ENCODE results near the gene DAPK2. TPM values are rescaled to one million over a fixed set of nuclear protein-coding genes. Genes with fewer than 3 reads are reported as not detected.

Gene DAPK2
- total and polyA plus RNA-seq, 2 of the 4 experiments (the other 2 are of a cell fraction) = 0.34 to 0.36 TPM

GRCh38 chr15:64009798-64010261 is 36.5 kb downstream of the DAPK2 start:
- H3K27ac ChIP-seq (ENCODE audit: insufficient read depth, low read length) = no peak overlapping the region
- TF ChIP-seq USF2 (IDR thresholded peaks at IDR 0.05; ENCODE audit: low read depth, low read length) = no peak
- no peak for TF ChIP-seq ELK1 (IDR thresholded peaks at IDR 0.05; ENCODE audit: borderline replicate concordance, low read depth, low read length)
- TF ChIP-seq RFX5 (IDR thresholded peaks at IDR 0.05; ENCODE audit: low read depth, low read length) = no peak
- TF ChIP-seq CEBPB (IDR thresholded peaks at IDR 0.05; ENCODE audit: low read depth, low read length) = no peak
- no peak for TF ChIP-seq BHLHE40 (IDR thresholded peaks at IDR 0.05; ENCODE audit: low read depth, low read length)
- no peak for TF ChIP-seq POLR2A (IDR thresholded peaks at IDR 0.05; ENCODE audit: low read depth, low read length)
- no peak for TF ChIP-seq RAD21 (IDR thresholded peaks at IDR 0.05; ENCODE audit: low read length)
- no peak for TF ChIP-seq SMC3 (IDR thresholded peaks at IDR 0.05; ENCODE audit: low read depth, low read length)
- no peak for TF ChIP-seq FOS (IDR thresholded peaks at IDR 0.05; ENCODE audit: low read depth, low read length)
- TF ChIP-seq MXI1 (IDR thresholded peaks at IDR 0.05; ENCODE audit: borderline replicate concordance, low read depth, low read length) = no peak
- no peak for TF ChIP-seq RCOR1 (IDR thresholded peaks at IDR 0.05; ENCODE audit: insufficient replicate concordance, low read length)
- no peak for TF ChIP-seq MAFK (IDR thresholded peaks at IDR 0.05; ENCODE audit: low read depth, low read length)
- TF ChIP-seq NFE2L2 (IDR thresholded peaks at IDR 0.05; ENCODE audit: low read depth, low read length) = no peak
- no peak for TF ChIP-seq MAZ (IDR thresholded peaks at IDR 0.05; ENCODE audit: borderline replicate concordance, low read depth, low read length)
- TF ChIP-seq CTCF (conservative IDR thresholded peaks at IDR 0.05; ENCODE audit: low read depth, low read length) = no peak
- TF ChIP-seq CHD1 (IDR thresholded peaks at IDR 0.05; ENCODE audit: low read depth, low read length) = no peak
- no peak overlapping the region for H3K23ac ChIP-seq (ENCODE audit: low read depth, low read length)
- H3K79me1 ChIP-seq (ENCODE audit: low read depth in 1 of 2, low read length in 2 of 2) = no peaks in the 10 kb centered on the region
- H4K91ac ChIP-seq (ENCODE audit: insufficient read depth, low read depth, low read length) = no peak overlapping the region
- H3K14ac ChIP-seq (replicated peaks; ENCODE audit: low read depth, low read length) = no peak overlapping the region
- H2AK9ac ChIP-seq (replicated peaks; ENCODE audit: low read depth, low read length, poor library complexity) = no peak overlapping the region
- no peaks in the 10 kb centered on the region for H3K9me3 ChIP-seq (ENCODE audit: control insufficient read depth, insufficient read depth, low read length)
- H2BK20ac ChIP-seq (ENCODE audit: low read depth, low read length) = no peak overlapping the region
- no peaks in the 10 kb centered on the region for H3K36me3 ChIP-seq (ENCODE audit: control insufficient read depth, insufficient read depth, low read length)
- ChIA-PET CTCF (interaction anchor here (0.6 kb wide), 1 partner anchor 9 kb away, joined by 5 read pairs; no protein-coding TSS in a partner anchor), POLR2A (ENCODE audit: unreplicated experiment) (no interaction called here)
- H2AFZ ChIP-seq (replicated peaks; ENCODE audit: low read length, poor library complexity) = no peak overlapping the region
- no peak overlapping the region for H3K18ac ChIP-seq (ENCODE audit: low read depth, low read length)
- DNase-seq (peak; percentile 16), ATAC-seq (ENCODE audit: low read depth) (peak; percentile 32; the same call in 1 of the 2 replicates)
- H2BK15ac ChIP-seq (ENCODE audit: low read depth, low read length) = no peak overlapping the region
- no peak overlapping the region for H3K4ac ChIP-seq (ENCODE audit: low read depth, low read length)
- BruUV-seq (replicated peaks) = no TSS peak
- no peak overlapping the region for H4K8ac ChIP-seq (ENCODE audit: low read depth in 2 of 2, low read length in 2 of 2)
- no peaks in the 10 kb centered on the region; the same call in 1 of the 2 replicates for H3K9me1 ChIP-seq (ENCODE audit: insufficient read depth, low read length)
- H3K4me3 ChIP-seq (ENCODE audit: insufficient read depth, low read depth, low read length) = no peak overlapping the region
- no peak overlapping the region for H2BK5ac ChIP-seq (ENCODE audit: low read depth, low read length, poor library complexity, severe bottlenecking)
- in situ Hi-C loops (cut with MboI; ENCODE audit: low sequenced_read_pairs) (no loop called here), dilution Hi-C loops (cut with HindIII; ENCODE audit: low sequenced_read_pairs, unreplicated experiment) (no loop called here), intact Hi-C loops (cut with micrococcal nuclease) (no loop called here)
- no peak overlapping the region for H4K5ac ChIP-seq (ENCODE audit: low read depth, low read length)
- H3K4me1 ChIP-seq (ENCODE audit: control insufficient read depth, insufficient read depth, low read length) = peaks cover 2% of the 10 kb centered on the region; the same call in 1 of the 2 replicates
- no peak overlapping the region for H2AK5ac ChIP-seq (ENCODE audit: low read depth, low read length)
- no peak overlapping the region for H3K56ac ChIP-seq (ENCODE audit: extremely low read depth, insufficient read depth, low read length)
- peaks cover 28% of the 10 kb centered on the region for H3K27me3 ChIP-seq (ENCODE audit: control insufficient read depth, insufficient read depth, low read length)
- 86% methylated on average over 2 of the region's 4 CpGs; no CpG with 5 or more reads in 1 of the 2 experiments for WGBS, 2 experiments (ENCODE audit: extremely low coverage in 2 of 2, insufficient read length in 1 of 2)
- H3K4me2 ChIP-seq (ENCODE audit: low read depth, low read length) = no peak overlapping the region
- no peaks in the 10 kb centered on the region for H4K20me1 ChIP-seq (ENCODE audit: insufficient read depth, low read length)
- H2BK120ac ChIP-seq (ENCODE audit: low read depth, low read length) = no peak overlapping the region
- no peak overlapping the region for H3K9ac ChIP-seq (ENCODE audit: low read depth, low read length)
